GM21526 (cell line): ENCODE results near the gene HIF1AN.

Source experiments
- ATAC-seq: cut with Tn5 transposase; IDR thresholded peaks from one replicate; pipeline ENCODE4 v1.9.1; 2021; ENCODE audit warnings: moderate library complexity; ENCODE audit not compliant: unreplicated experiment, low FRiP score

The HIF1AN gene

GRCh38 chr10:100535715-100536353, at the start of gene HIF1AN:
Gene HIF1AN, plus strand, starts transcription at chr10:100535943. Its CDS starts 16 bp downstream, at chr10:100535959.
- ATAC-seq: peak; percentile 93

DNA sequence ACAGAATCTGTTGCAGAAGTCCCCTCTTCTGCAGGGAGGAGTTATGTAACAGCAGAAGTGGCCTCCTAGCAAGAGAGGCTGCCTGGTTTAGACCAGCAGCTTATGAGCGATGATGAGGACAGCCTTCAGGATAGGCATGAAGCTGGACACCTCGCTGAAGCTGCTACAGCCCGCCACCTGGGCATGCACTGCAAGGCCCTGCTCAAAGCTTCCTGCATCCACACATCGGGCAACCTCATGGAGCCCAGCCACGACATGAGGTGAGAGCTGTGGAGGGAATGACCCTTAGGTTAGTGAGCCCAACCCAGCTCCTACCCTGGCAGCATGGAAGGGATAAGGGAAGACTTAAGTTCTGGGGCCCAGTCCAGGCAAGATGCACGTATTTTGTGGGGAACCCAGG, 48.2 kb upstream of the HIF1AN start:
- ATAC-seq: no peak

GRCh38 chr10:100489396-100489795, 46.3 kb upstream of the HIF1AN start:
- no peak for ATAC-seq

- no peak for ATAC-seq
These were observed 45.2 kb upstream of the HIF1AN start for GRCh38 chr10:100490531-100490930.

DNA sequence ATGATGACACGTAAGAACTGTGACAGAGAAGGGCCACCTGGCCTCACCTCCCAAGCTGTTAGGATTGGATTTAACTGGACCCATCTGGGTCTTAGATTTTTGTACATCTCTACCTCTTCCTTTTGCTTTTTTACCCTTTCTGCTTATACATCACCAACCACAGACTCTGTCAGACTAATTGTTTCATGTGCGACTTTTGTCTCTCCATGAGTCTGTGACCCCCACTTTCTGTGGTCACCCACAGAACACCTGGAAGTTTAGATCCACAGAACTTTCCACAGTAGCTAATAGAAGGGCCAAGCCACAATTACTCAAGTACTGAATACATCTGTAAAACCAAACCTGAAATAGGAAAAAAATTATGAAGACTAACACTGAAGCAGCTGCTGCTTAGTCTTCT, 39.2 kb upstream of the HIF1AN start:
- no peak for ATAC-seq

DNA sequence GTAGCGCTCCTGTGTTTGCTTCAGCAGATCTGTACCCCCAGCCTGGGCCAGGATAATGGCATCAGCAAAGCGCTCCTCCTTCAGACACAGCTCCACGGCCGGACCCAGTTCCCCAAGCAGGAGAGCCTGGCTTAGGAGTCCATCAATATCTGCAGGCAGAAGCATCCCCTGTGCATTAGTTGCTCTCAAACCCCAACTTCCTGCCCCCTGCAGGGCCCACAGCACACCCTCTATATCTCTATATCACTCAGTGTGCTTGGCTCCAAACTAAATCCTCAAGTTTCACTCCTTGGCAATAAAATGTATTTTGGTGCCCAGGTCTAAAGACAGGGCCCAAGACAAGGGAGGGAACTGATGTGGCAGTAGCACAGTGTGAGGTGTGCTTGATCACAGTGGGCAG, 37.7 kb upstream of the HIF1AN start:
- ATAC-seq: no peak

GRCh38 chr10:100501423-100501822, 34.3 kb upstream of the HIF1AN start:
- ATAC-seq: no peak

DNA sequence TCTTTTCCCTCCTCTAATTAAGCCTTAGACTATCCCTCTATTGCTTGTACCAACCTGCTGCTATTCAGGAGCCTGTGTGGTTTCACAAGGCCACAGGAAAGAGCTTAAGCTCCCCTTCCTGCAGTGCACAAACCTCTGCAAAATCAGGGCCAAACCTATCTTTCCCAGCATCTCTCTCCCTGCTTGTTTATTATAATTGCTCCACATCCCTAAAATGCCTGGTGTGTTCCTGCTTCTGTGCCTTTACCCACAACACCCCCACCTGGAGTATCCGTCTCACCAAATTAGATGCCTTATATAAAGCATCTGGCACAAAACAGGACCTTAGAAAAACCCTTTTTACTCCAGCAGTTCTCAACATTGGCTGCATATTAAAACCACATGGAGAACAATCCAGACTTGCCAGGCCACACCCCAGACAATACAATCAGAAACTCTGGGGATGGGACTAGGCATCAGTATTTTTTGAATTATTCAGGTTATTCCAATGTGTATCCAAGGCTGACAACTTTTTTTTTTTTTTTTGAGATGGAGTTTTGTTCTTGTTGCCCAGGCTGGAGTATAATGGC, 32.7 kb upstream of the HIF1AN start:
- no peak for ATAC-seq

DNA sequence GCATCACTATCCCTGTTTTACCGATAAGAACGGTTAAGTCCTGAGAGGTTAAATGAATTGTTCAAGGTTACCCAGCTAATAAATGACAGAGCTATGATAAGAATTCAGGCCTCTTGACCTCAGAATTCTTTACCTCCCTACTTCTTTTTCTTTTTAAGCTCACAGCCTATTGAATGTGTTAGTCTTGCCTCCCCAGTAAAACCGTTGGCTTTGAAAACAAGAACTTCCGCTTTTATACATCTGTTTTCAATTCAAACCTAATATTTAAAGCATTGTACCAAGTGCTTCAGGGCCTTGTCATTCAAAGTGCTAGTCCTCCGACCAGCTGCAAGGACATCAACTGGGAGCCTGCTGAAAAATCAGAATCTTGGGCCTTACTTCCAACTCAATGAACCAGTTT, 31.6 kb upstream of the HIF1AN start:
- ATAC-seq: no peak

GRCh38 chr10:100505164-100505563, 30.6 kb upstream of the HIF1AN start:
- no peak for ATAC-seq

GRCh38 chr10:100506596-100507356, 29.0 kb upstream of the HIF1AN start:
- no peak for ATAC-seq

DNA sequence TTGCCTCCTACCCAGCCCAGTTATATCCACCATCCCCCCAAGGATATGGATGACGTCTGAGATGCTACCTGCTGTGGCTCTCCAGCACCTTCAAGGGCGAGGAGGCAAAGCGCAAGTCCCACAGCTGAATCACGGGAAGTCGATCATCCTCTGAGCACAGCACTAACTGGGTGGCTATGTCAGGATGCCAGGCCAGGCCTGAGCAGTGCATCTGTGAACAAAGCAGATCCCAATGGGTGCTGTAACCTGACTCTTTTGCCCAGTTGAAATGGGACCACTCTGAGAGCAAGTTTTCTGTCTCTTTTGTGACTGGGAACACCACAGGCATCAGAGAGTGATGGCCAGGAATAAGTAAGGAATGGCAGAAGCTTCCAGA, 28.4 kb upstream of the HIF1AN start:
- ATAC-seq: no peak

- ATAC-seq: no peak
These were observed 27.5 kb upstream of the HIF1AN start for GRCh38 chr10:100508266-100508665.

- no peak for ATAC-seq
These were observed 27.0 kb upstream of the HIF1AN start for GRCh38 chr10:100508691-100509150.

DNA sequence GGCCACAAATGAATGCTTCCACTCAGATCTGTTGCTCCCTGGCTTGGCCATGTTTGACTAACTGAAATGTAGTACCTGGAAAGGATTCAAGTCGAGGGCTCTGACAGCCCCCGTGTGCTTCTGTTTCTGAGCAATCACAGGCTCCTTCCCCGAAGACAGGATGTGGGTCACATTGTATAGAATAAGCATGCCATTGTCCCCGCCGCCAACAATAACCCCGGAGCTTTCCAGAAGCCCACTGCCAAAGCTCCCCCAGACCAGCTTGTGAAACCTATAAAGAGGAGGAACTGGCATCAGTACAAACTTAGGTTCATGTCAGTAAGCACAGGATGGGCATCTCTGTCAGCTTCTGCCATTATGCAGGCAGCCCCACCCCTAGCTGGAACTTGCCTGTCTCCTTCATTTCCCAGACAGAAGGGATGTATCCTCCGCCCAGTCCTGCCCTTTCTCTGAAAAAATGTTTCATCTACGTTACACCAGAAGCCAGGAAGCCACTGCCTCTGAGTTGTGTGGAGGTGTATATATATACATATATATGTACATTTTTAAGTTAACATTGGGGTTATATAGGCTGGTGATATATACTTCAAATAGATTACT, 26.4 kb upstream of the HIF1AN start:
- no peak for ATAC-seq

DNA sequence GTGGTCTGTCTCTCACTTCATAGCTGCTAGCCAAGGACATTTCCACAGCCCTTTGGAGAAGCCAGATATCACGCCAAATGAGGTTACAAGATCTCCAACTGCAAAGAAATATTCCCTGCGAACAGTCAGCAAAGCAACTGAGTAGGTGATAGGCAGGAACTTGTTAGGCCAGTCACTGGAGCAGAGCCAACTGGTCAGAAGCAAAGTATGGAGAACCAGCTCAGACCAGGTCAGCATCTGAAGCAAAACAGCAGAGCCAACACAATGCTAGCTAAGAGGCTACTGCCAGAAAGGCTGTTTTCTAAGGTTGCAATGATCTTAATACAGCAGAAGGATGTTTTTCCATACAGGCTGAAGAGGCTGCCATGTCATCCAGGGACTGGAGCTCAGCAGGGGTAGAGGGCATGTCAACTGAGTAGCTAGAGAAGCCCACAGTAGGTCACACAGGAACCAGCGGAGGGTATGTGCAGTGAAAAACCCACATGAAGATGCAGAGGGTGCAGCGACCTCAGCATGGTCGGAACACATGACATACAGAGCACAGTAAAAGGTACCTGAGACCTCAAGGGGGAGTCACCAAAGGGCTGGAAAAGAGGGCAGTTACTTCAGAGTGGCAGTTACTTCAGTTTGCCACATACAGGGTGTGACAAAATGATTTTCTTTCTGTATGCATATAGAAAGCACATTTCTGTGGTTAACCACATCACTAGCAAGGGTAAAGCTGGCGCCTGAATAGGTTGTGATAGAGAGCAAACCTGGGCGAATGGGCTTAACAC, 25.0 kb upstream of the HIF1AN start:
- no peak for ATAC-seq

DNA sequence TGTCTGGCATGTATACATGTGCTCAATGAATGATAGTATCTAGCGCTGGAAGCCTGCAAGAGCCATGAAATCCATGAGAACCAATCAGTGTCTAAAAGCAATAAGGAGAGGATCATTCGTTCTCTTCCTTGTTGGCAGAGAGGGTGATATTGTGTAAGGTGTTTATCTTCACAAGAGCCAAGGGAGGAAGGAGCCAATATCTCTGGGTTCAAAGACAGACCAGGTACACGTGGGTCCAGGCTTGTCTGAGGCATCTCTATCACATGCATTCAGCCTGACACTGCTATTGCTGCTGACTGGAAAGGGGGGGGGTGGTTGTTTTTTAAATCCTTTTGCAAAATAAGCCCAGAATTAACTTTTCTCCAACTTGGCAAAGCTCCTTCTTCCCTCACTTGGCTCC, 20.1 kb upstream of the HIF1AN start:
- ATAC-seq: no peak

- ATAC-seq: no peak
These were observed 18.9 kb upstream of the HIF1AN start for GRCh38 chr10:100516847-100517246.

- ATAC-seq: no peak
These were observed 16.9 kb upstream of the HIF1AN start for GRCh38 chr10:100518761-100519241.

DNA sequence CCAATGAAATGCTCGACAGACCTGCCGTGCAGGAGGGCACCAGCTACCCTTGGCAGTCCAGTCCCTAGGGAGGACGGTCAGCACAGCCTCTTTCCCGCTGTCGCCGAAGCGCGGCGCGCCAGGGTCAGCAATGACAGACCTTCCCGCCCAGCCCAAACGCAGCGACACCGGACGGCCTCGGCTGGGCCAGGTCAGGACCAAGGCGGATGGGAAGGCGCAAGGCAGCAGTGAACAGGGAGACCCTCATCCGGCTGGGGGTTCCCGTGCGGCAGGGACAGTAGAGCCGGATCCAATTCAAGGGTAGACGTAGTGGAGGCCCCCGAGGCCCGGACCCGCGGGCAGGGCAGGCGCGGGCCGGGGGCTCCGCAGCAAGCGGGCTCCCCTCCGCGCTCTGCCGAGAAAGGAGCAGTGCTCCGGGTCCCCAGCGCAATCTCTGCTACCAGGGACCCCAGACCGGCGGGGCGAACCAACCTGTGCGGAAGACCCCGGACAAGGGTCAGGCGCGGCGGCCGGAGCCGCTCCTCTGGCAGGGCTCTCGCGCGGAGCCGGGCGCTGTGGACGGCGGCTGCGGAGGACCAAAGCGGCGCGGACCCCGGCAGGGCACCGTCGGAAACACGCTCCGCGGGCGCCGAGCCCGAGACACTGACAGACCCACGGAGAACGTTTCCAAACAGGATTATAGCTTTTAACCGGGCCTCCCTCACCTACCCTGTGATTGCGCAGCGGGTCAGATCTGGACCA, 16.3 kb upstream of the HIF1AN start, which contains the start of gene SEC31B:
Gene SEC31B (minus strand): TSS at position 551 of the 741 bp plus-strand sequence. CDS start 2,909 bp downstream, outside the sequence.
- ATAC-seq: no peak
